ENCODE measurements around the gene IGFBP6.

DNA sequence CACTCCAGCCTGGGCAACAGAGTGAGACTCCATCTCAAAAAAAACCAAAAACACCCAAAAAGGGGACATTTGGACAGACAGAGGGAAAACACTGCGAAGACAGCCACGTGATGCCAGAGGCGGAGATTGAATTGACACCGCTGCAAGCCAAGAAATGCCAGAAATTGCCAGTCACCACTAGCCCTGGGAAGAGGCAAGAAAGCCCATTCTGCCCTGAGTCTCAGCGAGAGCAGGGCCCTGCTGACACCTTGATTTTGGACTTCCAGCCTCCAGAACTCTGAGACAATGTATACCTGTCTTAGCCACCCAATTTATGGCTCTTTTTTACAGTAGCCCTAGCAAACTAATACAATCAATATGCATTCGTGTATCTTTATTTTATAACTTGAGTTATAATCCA lies 7.4 kb upstream of the IGFBP6 start:
- no peak for TF ChIP-seq POLR2A (IDR thresholded peaks at IDR 0.05; ENCODE audit: low read length)
- no peak for TF ChIP-seq GATA1 (IDR thresholded peaks at IDR 0.05; ENCODE audit: low read depth, low read length)

Measured in erythroblast (primary cell).